H1 (cell line): ENCODE measurements around the gene SPDYE2B.
"Not testable (repeated sequence)": the region's sequence is repeated elsewhere in the genome, so short reads cannot be mapped to it uniquely, and the experiment has no call there.

Experiments
- ATF3 ChIP-seq: IDR thresholded peaks from 2 replicates; pipeline ENCODE4 v1.6.1; 2011; ENCODE audit warnings: low read depth, mild to moderate bottlenecking, low read length; ENCODE audit not compliant: insufficient read depth
- CEBPB ChIP-seq: IDR thresholded peaks from 2 replicates; pipeline ENCODE4 v1.6.1; 2012; ENCODE audit warnings: low read depth, low read length
- CTCF ChIP-seq, 3 experiments: IDR thresholded peaks; 1 replicate in 2 of 3; 2 replicates in 1 of 3; pipeline versions ENCODE4 v1.5.1 to v1.6.1; 2011; ENCODE audit warnings: low read length in 3 of 3, mild to moderate bottlenecking in 3 of 3, inconsistent platforms in 2 of 3, low read depth in 1 of 3, moderate library complexity in 1 of 3; ENCODE audit not compliant: insufficient read depth in 1 of 3; ENCODE audit errors: control extremely low read depth in 1 of 3
- EGR1 ChIP-seq: IDR thresholded peaks from 2 replicates; pipeline ENCODE4 v1.6.1; 2011; ENCODE audit warnings: low read depth, low read length, borderline replicate concordance
- EZH2 ChIP-seq: fragments of 200-600 bp; sonication (generic); IDR thresholded peaks from 2 replicates; pipeline ENCODE4 v1.7.1; 2012; ENCODE audit warnings: low read depth, mild to moderate bottlenecking, moderate library complexity, low read length, inconsistent platforms; ENCODE audit not compliant: severe bottlenecking
- FOSL1 ChIP-seq: IDR thresholded peaks from 2 replicates; pipeline ENCODE4 v1.6.1; 2011; ENCODE audit warnings: mild to moderate bottlenecking, low read depth, low read length, moderate library complexity; ENCODE audit not compliant: insufficient read depth
- HDAC2 ChIP-seq, 2 experiments: fragments of 300-600 bp in 1 of 2; sonication (generic) in 1 of 2; IDR thresholded peaks; 2 replicates each; pipeline ENCODE4 v1.6.1; 2011 to 2012; ENCODE audit warnings: low read depth in 2 of 2, low read length in 2 of 2, mild to moderate bottlenecking in 2 of 2, moderate library complexity in 2 of 2, borderline replicate concordance in 1 of 2, inconsistent platforms in 1 of 2
- POLR2A ChIP-seq, 2 experiments: IDR thresholded peaks; 1 replicate in 1 of 2; 2 replicates in 1 of 2; pipeline ENCODE4 v1.6.1; 2011; ENCODE audit warnings: low read depth in 2 of 2, low read length in 2 of 2, mild to moderate bottlenecking in 2 of 2; ENCODE audit errors: control extremely low read depth in 1 of 2
- POLR2AphosphoS5 ChIP-seq: IDR thresholded peaks from 2 replicates; pipeline ENCODE4 v1.6.1; 2011; ENCODE audit warnings: low read depth, low read length
- RFX5 ChIP-seq: IDR thresholded peaks from 2 replicates; pipeline ENCODE4 v1.6.1; 2011; ENCODE audit warnings: low read depth, low read length, improper control_type of control experiment, borderline replicate concordance
- SIN3A ChIP-seq, 2 experiments: IDR thresholded peaks in 1 of 2; conservative IDR thresholded peaks in 1 of 2; 2 replicates each; pipeline ENCODE4 v1.6.1; 2011 to 2012; ENCODE audit warnings: low read length in 2 of 2, improper control_type of control experiment in 1 of 2, low read depth in 1 of 2, mild to moderate bottlenecking in 1 of 2
- SP1 ChIP-seq: IDR thresholded peaks from 2 replicates; pipeline ENCODE4 v1.6.1; 2011; ENCODE audit warnings: low read depth, low read length
- USF2 ChIP-seq: IDR thresholded peaks from 2 replicates; pipeline ENCODE4 v1.6.1; 2011; ENCODE audit warnings: low read length, improper control_type of control experiment
- ZNF274 ChIP-seq: IDR thresholded peaks from 2 replicates; pipeline ENCODE4 v1.7.0; 2012; ENCODE audit warnings: low read length, borderline replicate concordance; ENCODE audit errors: extremely low read depth

GRCh38 chr7:102604431-102605145, 45.5 kb upstream of the SPDYE2B start:
- TF ChIP-seq POLR2A (IDR thresholded peaks at IDR 0.05; ENCODE audit: control extremely low read depth in 1 of 2, low read depth in 2 of 2, low read length in 2 of 2); RFX5; CTCF (IDR thresholded peaks at IDR 0.05; ENCODE audit: control extremely low read depth in 1 of 3, insufficient read depth in 1 of 3, low read depth in 1 of 3, low read length in 3 of 3); HDAC2 (IDR thresholded peaks at IDR 0.05; ENCODE audit: borderline replicate concordance in 1 of 2, low read depth in 2 of 2, low read length in 2 of 2); EZH2; POLR2AphosphoS5; SIN3A (conservative IDR thresholded peaks at IDR 0.05 in 1 of 2, IDR thresholded peaks at IDR 0.05 in 1 of 2; ENCODE audit: low read depth in 1 of 2, low read length in 2 of 2); CEBPB; EGR1; USF2; FOSL1; SP1; ATF3; ZNF274: not testable (repeated sequence)
